Measurements from ENCODE around the gene CDCA7. TPM values are rescaled to one million over a fixed set of nuclear protein-coding genes. Genes with fewer than 3 reads are reported as not detected.
A peak's percentile ranks its signal among the peaks of the same experiment; 100 is the strongest.
"Not testable (repeated sequence)": the region's sequence is repeated elsewhere in the genome, so short reads cannot be mapped to it uniquely, and the experiment has no call there.

CDCA7 gene
- total and polyA plus RNA-seq, 8 donors, result 0.19 to 2.5 (median 0.56) TPM

DNA sequence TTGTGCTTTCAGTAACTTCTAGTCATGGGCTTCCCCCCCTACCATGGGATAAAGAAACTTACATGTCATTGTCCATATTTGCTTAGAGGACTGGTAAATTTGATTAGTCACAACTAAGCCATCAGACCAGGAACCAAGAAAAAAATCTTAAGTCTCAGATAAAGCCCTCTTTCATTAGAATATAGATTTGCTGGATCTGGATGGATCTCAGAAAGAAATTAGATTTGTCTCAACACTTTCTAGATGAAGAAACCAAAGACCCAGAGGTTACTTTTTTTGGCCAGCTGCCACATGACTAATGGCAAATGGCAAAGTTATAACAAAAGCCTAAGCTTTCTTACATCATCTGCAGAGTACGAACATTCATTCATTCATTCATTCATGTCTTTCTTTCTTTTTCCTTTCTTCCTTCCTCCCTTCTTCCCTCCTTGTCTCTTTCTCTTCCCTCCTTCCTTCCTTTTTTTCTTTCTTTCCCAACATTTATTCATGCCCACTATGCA, 60.2 kb downstream of the CDCA7 start:
- TF ChIP-seq, protein P1, sequence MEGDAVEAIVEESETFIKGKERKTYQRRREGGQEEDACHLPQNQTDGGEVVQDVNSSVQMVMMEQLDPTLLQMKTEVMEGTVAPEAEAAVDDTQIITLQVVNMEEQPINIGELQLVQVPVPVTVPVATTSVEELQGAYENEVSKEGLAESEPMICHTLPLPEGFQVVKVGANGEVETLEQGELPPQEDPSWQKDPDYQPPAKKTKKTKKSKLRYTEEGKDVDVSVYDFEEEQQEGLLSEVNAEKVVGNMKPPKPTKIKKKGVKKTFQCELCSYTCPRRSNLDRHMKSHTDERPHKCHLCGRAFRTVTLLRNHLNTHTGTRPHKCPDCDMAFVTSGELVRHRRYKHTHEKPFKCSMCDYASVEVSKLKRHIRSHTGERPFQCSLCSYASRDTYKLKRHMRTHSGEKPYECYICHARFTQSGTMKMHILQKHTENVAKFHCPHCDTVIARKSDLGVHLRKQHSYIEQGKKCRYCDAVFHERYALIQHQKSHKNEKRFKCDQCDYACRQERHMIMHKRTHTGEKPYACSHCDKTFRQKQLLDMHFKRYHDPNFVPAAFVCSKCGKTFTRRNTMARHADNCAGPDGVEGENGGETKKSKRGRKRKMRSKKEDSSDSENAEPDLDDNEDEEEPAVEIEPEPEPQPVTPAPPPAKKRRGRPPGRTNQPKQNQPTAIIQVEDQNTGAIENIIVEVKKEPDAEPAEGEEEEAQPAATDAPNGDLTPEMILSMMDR (IDR thresholded peaks at IDR 0.05), result no peak
- intact Hi-C loops (cut with DNase I), result no loop called here
- DNase-seq (no peak), ATAC-seq (no peak), FAIRE-seq (no peak)
- no peaks in the 10 kb centered on the region for H3K4me1 ChIP-seq
- no peaks in the 10 kb centered on the region for H3K27me3 ChIP-seq
- H3K4me3 ChIP-seq, result no peak overlapping the region
- no peaks in the 10 kb centered on the region for H3K36me3 ChIP-seq
- no peaks in the 10 kb centered on the region for H3K9me3 ChIP-seq
- 68 to 86% methylated on average over 1 of the region's 1 CpG for WGBS, 2 donors
- H3K27ac ChIP-seq, result no peak overlapping the region

DNA sequence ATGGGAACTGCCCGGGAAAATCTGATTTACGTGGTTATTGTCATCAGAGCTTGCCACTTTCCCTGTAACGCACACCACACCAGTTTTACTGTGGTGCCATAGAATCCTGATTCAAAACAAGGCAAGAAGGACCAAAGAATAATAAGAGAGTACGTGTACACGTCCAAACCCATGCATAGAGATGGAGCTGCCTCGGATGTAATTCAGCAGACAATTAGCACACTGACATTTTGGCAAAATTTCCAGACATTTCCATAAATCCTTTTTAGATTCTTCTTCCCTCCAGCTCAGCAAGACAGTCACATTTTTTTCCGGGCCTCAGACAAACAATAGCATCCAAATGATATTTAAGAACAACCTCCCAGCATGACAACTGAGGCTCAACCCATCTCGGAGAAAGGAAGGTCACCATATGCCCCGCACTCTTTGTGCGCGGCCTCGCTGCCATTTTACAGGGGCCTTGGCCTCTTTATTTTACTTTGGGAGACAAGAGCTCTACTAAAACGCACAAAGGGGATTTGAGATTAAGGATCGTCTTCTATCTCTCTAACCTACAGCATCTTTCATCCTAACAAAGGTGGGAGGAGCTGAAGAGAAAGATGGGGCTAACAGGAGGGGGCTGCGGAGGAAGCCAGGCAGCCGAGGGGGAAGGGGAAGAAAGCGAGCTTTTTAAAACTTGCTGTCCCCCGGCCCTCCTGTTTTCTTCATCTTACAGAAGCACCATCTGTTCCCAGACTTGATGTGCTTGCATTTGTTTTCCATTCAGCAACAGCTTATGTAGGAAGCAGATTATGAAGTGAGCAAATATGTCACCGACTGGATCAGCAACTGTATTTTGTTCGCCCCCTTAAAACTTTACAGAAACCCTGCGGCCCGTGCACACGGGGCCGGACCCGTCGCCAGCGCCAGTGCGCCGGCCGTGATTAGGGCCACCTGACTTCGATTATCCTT, 61.0 kb downstream of the CDCA7 start:
- Histone ChIP-seq H3K9me3 (no peaks in the 10 kb centered on the region), H3K36me3 (no peaks in the 10 kb centered on the region), H3K4me3 (no peak overlapping the region), H3K27me3 (no peaks in the 10 kb centered on the region), H3K27ac (no peak overlapping the region), H3K4me1 (no peaks in the 10 kb centered on the region)
- WGBS, 2 donors, result 71 to 75% methylated on average over 31 of the region's 31 CpGs
- intact Hi-C loops (cut with DNase I), result no loop called here
- ATAC-seq (no peak), DNase-seq (no peak), FAIRE-seq (no peak)
- TF ChIP-seq, protein P1 (IDR thresholded peaks at IDR 0.05), result no peak

DNA sequence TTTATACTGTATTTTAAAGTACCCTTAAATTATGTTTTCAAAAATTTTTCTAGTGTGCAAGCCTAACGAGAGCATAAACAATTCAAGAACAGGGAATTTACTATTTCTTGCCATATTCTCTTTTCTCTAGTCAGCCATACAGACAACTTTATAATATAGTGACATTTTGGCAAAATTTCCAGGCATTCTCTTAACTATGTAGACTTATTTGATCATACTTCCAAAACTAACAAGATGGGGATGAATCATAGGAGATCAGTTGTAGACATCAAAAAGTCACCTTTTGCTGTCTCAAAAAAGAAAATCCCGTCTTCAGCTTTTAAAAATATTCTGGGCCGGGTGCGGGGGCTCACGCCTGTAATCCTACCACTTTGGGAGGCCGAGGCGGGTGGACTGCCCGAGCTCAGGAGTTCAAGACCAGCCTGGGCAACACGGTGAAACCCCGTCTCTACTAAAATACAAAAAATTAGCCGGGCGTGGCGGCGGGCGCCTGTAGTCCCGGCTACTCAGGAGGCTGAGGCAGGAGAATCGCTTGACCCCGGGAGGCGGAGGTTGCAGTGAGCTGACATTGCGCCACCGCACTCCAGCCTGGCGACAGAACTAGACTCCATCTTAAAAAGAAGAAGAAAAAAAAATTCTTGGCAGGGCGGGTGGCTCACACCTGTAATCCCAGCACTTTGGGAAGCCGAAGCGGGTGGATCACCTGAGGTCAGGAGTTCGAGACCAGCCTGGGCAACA, 61.9 kb downstream of the CDCA7 start:
- H3K4me1 ChIP-seq; H3K36me3 ChIP-seq; H3K27me3 ChIP-seq; H3K27ac ChIP-seq; H3K4me3 ChIP-seq; H3K9me3 ChIP-seq; FAIRE-seq; DNase-seq; intact Hi-C loops (cut with DNase I); ATAC-seq: not testable (repeated sequence)
- WGBS, 2 donors, result 89 to 95% methylated on average over 26 of the region's 26 CpGs

DNA sequence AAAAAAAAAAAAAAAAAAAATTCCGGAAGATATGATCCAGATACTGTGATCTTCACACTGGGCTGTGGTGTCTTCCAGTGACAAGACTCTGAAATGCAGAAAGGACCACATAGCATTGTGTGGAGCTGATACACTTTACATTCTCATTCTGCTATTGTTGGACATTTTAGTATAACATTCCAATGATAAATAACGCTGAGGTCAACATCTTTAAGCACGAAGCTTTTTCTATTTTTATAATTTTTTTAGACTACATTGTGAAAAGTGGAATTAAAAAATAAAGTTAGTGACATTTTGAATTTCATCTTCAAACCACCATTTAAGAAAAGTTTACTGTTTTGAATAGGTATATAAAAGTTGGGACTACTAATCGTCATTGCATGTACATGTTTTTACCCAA, 62.7 kb downstream of the CDCA7 start:
- FAIRE-seq (no peak), ATAC-seq (no peak), DNase-seq (no peak)
- TF ChIP-seq, protein P1 (IDR thresholded peaks at IDR 0.05), result peak in 1 of 4 donors; percentile 6
- no peak overlapping the region for H3K4me3 ChIP-seq
- H3K36me3 ChIP-seq, result no peaks in the 10 kb centered on the region
- no peaks in the 10 kb centered on the region for H3K27me3 ChIP-seq
- intact Hi-C loops (cut with DNase I), result no loop called here
- H3K9me3 ChIP-seq, result no peaks in the 10 kb centered on the region
- H3K4me1 ChIP-seq, result no peaks in the 10 kb centered on the region
- 86 to 96% methylated on average over 4 of the region's 4 CpGs for WGBS, 2 donors
- no peak overlapping the region for H3K27ac ChIP-seq

DNA sequence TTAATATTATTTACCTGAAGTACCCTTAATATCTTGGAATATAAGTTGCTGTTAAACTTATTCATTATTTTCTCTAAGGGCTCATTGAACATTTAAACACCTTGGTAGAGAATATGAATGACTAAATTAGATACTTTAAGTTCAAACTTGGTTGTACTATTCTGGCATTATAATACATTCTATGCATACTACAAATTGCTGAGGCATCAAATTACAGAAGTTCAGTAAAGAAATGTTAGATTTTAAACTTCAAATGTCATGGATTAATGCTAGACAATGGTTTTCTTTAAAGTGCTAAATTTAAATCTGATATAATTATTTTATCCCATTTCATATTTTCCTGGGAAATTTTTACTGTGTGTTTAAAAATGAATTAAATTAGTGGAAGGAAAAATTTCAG, 63.1 kb downstream of the CDCA7 start:
- no peaks in the 10 kb centered on the region for H3K27me3 ChIP-seq
- FAIRE-seq (no peak), DNase-seq (no peak), ATAC-seq (no peak)
- no peak overlapping the region for H3K4me3 ChIP-seq
- H3K27ac ChIP-seq, result no peak overlapping the region
- H3K36me3 ChIP-seq, result no peaks in the 10 kb centered on the region
- TF ChIP-seq, protein P1 (IDR thresholded peaks at IDR 0.05), result peak in 1 of 4 donors; percentile 0
- H3K4me1 ChIP-seq, result no peaks in the 10 kb centered on the region
- intact Hi-C loops (cut with DNase I), result no loop called here
- H3K9me3 ChIP-seq, result no peaks in the 10 kb centered on the region
